Measurements from ENCODE around the gene SAMD4B. TPM values are rescaled to one million over a fixed set of nuclear protein-coding genes. Genes with fewer than 3 reads are reported as not detected.
"Not testable (repeated sequence)": the region's sequence is repeated elsewhere in the genome, so short reads cannot be mapped to it uniquely, and the experiment has no call there.

The SAMD4B gene
- total and polyA plus RNA-seq, 7 donors, result 28.4 to 83.6 (median 52.7) TPM

- no peaks in the 10 kb centered on the region for H3K27me3 ChIP-seq
- no peak for DNase-seq
- H3K4me3 ChIP-seq, result no peak overlapping the region
- WGBS, 2 donors, result 92 to 94% methylated on average over 6 of the region's 6 CpGs
- no peaks in the 10 kb centered on the region for H3K36me3 ChIP-seq
- intact Hi-C loops (cut with DNase I), result no loop called here
- H3K27ac ChIP-seq, result no peak overlapping the region
- H3K4me1 ChIP-seq, result no peaks in the 10 kb centered on the region
- no peak for TF ChIP-seq CTCF (IDR thresholded peaks at IDR 0.05)
- TF ChIP-seq POLR2AphosphoS5 (IDR thresholded peaks at IDR 0.05), result no peak
- TF ChIP-seq EP300 (IDR thresholded peaks at IDR 0.05), result no peak
- TF ChIP-seq POLR2A (IDR thresholded peaks at IDR 0.05), result no peak
- H3K9me3 ChIP-seq, result no peaks in the 10 kb centered on the region
These were observed 8.7 kb upstream of the SAMD4B start for GRCh38 chr19:39333507-39333906.

- 86 to 90% methylated on average over 5 of the region's 5 CpGs for WGBS, 2 donors
- DNase-seq, result no peak
- peak overlapping the region in 2 of 4 donors; percentile 29 to 43 for H3K4me3 ChIP-seq
- no peaks in the 10 kb centered on the region for H3K4me1 ChIP-seq
- H3K36me3 ChIP-seq, result no peaks in the 10 kb centered on the region
- TF ChIP-seq POLR2A (IDR thresholded peaks at IDR 0.05), result no peak
- no peak for TF ChIP-seq POLR2AphosphoS5 (IDR thresholded peaks at IDR 0.05)
- TF ChIP-seq EP300 (IDR thresholded peaks at IDR 0.05), result no peak
- no peak for TF ChIP-seq CTCF (IDR thresholded peaks at IDR 0.05)
- H3K9me3 ChIP-seq, result no peaks in the 10 kb centered on the region
- H3K27me3 ChIP-seq, result no peaks in the 10 kb centered on the region
- peak overlapping the region in 2 of 4 donors; percentile 57 to 64 for H3K27ac ChIP-seq
- intact Hi-C loops (cut with DNase I), result no loop called here
These were observed 7.7 kb upstream of the SAMD4B start for GRCh38 chr19:39334444-39334976.

- 33 to 59% methylated on average over 6 of the region's 6 CpGs for WGBS, 2 donors
- Histone ChIP-seq H3K9me3 (no peaks in the 10 kb centered on the region), H3K27me3 (no peaks in the 10 kb centered on the region), H3K36me3 (no peaks in the 10 kb centered on the region), H3K4me3 (peak overlapping the region in 3 of 4 donors; percentile 25 to 43 (median 29)), H3K27ac (peak overlapping the region in 3 of 4 donors; percentile 50 to 64 (median 57)), H3K4me1 (no peaks in the 10 kb centered on the region)
- TF ChIP-seq CTCF (IDR thresholded peaks at IDR 0.05), result no peak
- TF ChIP-seq POLR2AphosphoS5 (IDR thresholded peaks at IDR 0.05), result no peak
- intact Hi-C loops (cut with DNase I), result no loop called here
- DNase-seq, result no peak
These were observed 7.1 kb upstream of the SAMD4B start for GRCh38 chr19:39335168-39335548.

- H3K9me3 ChIP-seq, result no peaks in the 10 kb centered on the region
- no peak for TF ChIP-seq EP300 (IDR thresholded peaks at IDR 0.05)
- TF ChIP-seq POLR2AphosphoS5 (IDR thresholded peaks at IDR 0.05), result no peak
- TF ChIP-seq POLR2A (IDR thresholded peaks at IDR 0.05), result no peak
- TF ChIP-seq CTCF (IDR thresholded peaks at IDR 0.05), result no peak
- H3K4me1 ChIP-seq, result peaks cover 0 to 10% (median 10%) of the 10 kb centered on the region in 4 donors
- peak overlapping the region in 2 of 4 donors; percentile 37 to 64 for H3K27ac ChIP-seq
- no peak overlapping the region for H3K4me3 ChIP-seq
- no peaks in the 10 kb centered on the region for H3K36me3 ChIP-seq
- WGBS, 2 donors, result 49 to 68% methylated on average over 3 of the region's 3 CpGs
- DNase-seq, result no peak
- intact Hi-C loops (cut with DNase I), result no loop called here
- no peaks in the 10 kb centered on the region for H3K27me3 ChIP-seq
These were observed 5.7 kb upstream of the SAMD4B start for GRCh38 chr19:39336483-39336882.

- H3K4me3 ChIP-seq, result no peak overlapping the region
- H3K27ac ChIP-seq, result no peak overlapping the region
- H3K9me3 ChIP-seq, result no peaks in the 10 kb centered on the region
- TF ChIP-seq CTCF (IDR thresholded peaks at IDR 0.05) (no peak), EP300 (IDR thresholded peaks at IDR 0.05) (no peak), POLR2A (IDR thresholded peaks at IDR 0.05) (no peak), POLR2AphosphoS5 (IDR thresholded peaks at IDR 0.05) (no peak)
- no peaks in the 10 kb centered on the region for H3K36me3 ChIP-seq
- intact Hi-C loops (cut with DNase I), result loop anchor here (5.0 kb wide), 3 partner anchors 93 to 193 kb away; partner anchors contain the start of genes EID2B and SUPT5H
- 94 to 97% methylated on average over 1 of the region's 1 CpG for WGBS, 2 donors
- H3K27me3 ChIP-seq, result no peaks in the 10 kb centered on the region
- DNase-seq, result no peak
- peaks cover 0 to 30% (median 28%) of the 10 kb centered on the region in 4 donors for H3K4me1 ChIP-seq
These were observed 2.5 kb upstream of the SAMD4B start for GRCh38 chr19:39339674-39340073.

GRCh38 chr19:39340156-39340555, 2.1 kb upstream of the SAMD4B start:
- not testable (repeated sequence) for H3K9me3 ChIP-seq, H3K27me3 ChIP-seq, H3K36me3 ChIP-seq, DNase-seq, H3K4me3 ChIP-seq, H3K27ac ChIP-seq
- WGBS, 2 donors, result 77 to 82% methylated on average over 7 of the region's 7 CpGs
- peaks cover 0 to 34% (median 33%) of the 10 kb centered on the region in 4 donors for H3K4me1 ChIP-seq
- intact Hi-C loops (cut with DNase I), result loop anchor here (5.0 kb wide), 3 partner anchors 92 to 192 kb away; partner anchors contain the start of genes EID2B and SUPT5H
